Frontal cortex (tissue), 4 donors: ENCODE measurements around the gene INF2. TPM values are rescaled to one million over a fixed set of nuclear protein-coding genes. Genes with fewer than 3 reads are reported as not detected.
"Not testable (repeated sequence)": the region's sequence is repeated elsewhere in the genome, so short reads cannot be mapped to it uniquely, and the experiment has no call there.

Source experiments
- DNase-seq, 2 donors: peaks; one replicate each; pipeline ENCODE4 v3.0.0; 2012; ENCODE audit warnings: low spot score in 2 of 2
- FAIRE-seq: peaks from 2 replicates; lab custom pipeline; 2012; peaks lifted over from hg19 to GRCh38; lab: Jason Lieb, UNC
- total RNA-seq: library from RNA; depleted of rRNA; stranded (reverse); fragments of >200 nt; gene quantifications from one replicate; pipeline ENCODE4 v1.2.3, GENCODE V29; 2014
- donor health status: control.
- donor health status: control.
- donor health status: control.

INF2 gene
- total RNA-seq, 1 donor from 2014 or later, result 5.3 TPM

DNA sequence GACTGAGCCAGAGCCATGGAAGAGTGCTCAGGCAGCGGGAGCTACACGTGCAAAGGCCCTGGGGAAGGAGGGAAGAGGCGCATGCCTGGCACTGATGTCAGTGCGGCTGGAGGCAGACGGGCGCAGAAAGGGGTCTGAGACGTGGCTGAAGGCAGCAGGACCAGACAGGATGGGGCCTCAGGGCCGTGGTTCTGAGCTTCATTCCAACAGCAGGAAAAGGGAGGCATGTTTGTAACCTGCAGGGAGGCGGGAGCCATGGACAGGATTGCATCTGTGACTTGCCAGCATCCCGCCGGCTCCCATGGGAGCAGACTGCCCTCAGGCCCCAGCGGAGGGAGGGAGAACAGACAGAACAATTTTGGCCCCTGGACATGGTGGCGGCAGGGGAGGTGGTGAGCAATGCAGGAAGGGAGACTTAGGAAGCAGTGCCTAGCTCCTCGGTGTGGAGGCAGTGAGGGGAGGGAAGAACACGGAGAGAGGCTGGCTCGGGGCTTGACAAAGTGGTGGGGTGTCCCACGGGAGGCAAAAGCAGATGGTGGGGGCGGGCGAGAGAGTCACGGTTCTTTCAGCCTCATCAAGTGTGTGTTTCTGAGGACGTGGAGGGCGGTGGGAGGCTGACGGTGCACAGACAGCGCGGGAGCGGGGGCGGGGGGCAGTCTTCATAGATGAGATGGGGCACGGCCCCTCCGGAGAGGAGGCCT is 33.3 kb upstream of the INF2 start:
- no peak for DNase-seq
- FAIRE-seq, result no peak

- no peak for FAIRE-seq
These were observed 32.3 kb upstream of the INF2 start for GRCh38 chr14:104657101-104657524.

GRCh38 chr14:104657563-104658324 is 31.7 kb upstream of the INF2 start:
- DNase-seq, result no peak
- no peak for FAIRE-seq

More at GRCh38 chr14:104657101-104657524, 32.3 kb upstream of the INF2 start:
- peak; percentile 54 to 55 for DNase-seq

- FAIRE-seq (no peak), DNase-seq (no peak)
These were observed 31.1 kb upstream of the INF2 start for GRCh38 chr14:104658325-104658712.

- DNase-seq, result no peak
- FAIRE-seq, result no peak
These were observed 30.3 kb upstream of the INF2 start for GRCh38 chr14:104659146-104659545.

GRCh38 chr14:104659764-104660523 is 29.5 kb upstream of the INF2 start:
- FAIRE-seq, result no peak
- no peak for DNase-seq

- DNase-seq, result no peak
- FAIRE-seq, result no peak
These were observed 28.8 kb upstream of the INF2 start for GRCh38 chr14:104660597-104660996.

DNA sequence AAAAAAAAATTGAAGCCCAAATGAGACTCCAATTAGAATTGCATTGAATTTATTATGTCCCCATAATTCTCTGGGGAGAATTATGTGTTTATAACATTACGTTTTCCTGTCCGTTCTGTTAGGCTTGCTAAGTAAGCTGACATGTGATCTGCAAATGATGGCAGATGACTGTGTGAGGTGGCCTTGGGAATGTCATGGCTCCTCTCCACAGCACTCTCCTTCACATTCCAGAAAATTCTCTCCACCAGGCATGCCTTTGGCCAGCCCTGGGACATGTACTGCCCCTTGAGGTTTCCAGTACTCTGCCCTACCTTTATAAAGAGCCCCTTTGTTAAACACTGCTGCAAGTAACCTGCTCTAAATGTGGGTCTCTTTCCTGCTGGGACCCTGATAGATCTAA is 28.3 kb upstream of the INF2 start:
- no peak for FAIRE-seq
- DNase-seq, result no peak

DNA sequence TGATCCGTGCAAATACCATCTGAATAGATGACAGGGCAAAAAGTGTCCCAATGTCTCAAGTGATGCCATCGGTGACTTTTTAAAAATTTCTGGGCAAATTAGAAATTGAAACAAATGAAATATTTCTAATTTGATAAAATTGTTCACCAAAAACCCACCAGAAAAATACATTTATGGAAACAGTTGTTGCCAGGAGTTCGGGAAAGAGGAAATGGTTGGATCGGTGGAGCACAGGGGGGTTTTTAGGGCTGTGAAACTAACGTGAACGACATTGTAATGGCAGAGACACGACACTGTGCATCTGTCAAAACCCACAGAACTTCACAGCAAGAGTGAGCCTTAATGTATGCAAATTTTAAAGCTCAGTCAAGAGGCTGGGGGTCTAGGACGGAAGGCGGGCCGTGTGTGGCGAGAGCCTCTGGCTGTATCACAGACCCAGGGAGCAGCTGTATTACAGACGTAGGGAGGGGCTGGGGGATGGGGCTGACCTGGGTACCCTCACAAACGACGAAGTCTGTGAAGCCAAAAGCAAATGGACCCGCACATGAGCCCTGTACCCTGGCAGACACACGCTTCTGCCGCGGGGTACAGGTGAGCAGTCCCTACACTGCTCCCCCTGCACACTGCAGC is 27.8 kb upstream of the INF2 start:
- not testable (repeated sequence) for DNase-seq, FAIRE-seq

DNA sequence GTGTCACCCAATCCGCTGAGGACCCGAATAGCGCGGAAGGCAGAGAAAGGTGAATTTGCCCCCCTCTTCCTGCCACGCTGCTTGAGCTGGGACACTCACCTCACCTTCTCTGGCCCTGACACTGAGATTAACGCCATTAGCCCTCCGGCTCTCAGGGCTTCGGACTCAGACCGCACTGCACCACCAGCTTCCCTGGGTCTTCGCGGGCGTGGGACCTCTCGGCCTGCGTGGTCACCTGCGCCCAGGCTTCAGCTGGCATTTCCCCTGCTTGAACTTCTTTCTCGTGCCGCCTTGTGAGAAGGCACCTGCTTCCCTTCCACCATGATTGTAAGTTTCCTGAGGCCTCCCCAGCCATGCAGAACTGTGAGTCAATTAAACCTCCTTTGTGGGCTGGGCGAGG is 26.9 kb upstream of the INF2 start:
- DNase-seq, FAIRE-seq: not testable (repeated sequence)

DNA sequence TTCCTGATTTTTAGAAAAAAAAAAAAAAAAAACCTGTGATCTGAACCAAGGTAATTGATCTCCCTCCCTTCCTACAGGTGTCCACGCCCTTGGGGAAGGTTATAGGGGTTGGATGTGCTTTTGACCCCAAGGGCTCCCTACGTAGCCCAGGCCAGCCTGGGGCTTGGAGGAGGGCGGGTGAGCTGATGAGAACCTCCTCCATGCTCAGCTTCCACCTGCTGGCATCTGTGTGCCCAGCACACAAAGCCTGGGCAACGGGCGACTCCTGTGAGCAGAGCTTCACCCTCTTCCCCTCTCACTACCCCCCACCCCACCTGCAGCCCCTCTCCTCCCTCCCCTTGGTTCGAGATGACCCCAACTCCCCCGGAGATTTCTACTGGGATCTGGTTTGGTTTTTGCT is 25.3 kb upstream of the INF2 start:
- FAIRE-seq (no peak), DNase-seq (no peak)

DNA sequence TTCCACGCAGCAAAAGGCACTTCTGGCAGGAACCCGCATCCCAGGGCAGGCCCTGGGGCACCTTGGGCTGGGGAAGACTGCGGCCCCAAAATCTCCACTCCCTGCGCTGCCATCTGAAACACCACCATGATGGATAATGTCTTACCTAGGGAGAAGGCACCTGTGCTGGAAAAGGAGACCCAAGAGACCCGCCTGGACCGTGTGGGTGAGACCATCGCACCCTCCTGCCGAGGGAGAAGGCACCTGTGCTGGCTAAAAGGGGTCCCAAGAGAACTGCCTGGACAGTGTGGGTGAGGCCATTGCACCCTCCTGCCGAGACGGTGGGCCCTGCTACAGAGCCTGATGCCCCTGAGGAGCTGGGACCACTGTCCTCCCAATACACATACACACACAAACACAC is 24.8 kb upstream of the INF2 start:
- FAIRE-seq (no peak), DNase-seq (no peak)

- FAIRE-seq, result no peak
- no peak for DNase-seq
These were observed 24.2 kb upstream of the INF2 start for GRCh38 chr14:104665114-104665656.

DNA sequence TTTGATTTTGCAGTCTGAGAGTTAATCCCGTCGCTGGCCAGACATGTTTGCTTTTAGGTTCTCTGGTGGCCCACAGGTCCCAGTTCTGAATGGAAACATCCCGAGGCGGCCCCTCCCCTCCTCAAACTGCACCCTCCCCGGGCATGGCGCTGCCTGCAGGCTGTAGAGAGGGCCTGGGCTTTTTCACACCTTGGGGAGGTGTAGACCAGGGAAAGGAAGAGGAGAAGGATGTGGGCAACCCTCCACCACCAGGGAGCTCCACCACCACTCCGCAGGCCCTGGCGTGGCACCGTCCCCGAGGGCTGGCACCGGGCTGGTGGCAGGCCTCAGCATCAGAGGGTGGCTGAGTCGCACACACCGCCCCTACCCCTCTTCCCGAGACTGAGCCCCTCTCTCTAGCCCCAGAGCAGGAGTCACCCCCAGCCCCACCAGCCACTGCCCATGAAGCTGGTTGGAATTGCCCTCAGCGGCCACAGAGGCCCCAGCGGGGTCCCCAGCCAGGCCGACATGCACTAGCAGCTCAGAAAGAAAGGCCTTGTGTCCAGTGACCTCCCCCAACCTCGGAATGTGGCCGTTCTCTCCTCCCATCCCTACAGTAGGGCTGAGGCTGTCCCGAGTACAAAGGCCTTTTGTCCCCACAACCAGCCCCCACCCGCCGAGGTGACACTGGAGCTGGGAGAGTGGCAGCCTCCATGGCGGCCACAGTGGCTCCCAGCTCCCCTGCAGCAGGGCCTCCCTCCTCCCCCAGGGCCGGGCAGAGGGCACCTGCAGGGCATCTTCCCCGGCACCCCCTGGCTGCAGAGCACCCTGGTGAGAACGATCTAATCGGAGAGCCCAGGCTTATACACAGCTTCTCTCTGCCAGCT is 23.5 kb upstream of the INF2 start:
- DNase-seq (peak in 1 of 2 donors; percentile 84), FAIRE-seq (no peak)

GRCh38 chr14:104666523-104666895 is 22.9 kb upstream of the INF2 start:
- not testable (repeated sequence) for DNase-seq, FAIRE-seq

- DNase-seq, result no peak
- no peak for FAIRE-seq
These were observed 22.4 kb upstream of the INF2 start for GRCh38 chr14:104666981-104667380.

DNA sequence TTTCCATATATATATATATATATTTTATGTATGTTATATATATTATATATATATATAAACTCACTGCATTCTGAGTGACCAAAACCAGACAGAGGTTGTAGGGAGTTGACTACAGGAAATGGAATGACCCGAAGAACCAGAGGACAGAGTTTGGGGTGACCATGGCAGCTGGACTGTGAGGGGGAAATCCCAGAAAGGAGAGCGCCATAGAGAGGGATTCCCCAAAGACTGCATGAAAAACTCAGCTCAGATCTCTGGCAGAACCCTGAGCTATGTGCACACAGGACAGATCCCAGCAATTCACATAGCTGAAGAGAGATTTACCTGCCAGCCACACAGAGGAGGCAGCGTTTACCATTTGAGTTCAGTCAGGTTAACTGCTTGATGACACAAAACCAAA is 19.7 kb upstream of the INF2 start:
- no peak for FAIRE-seq
- DNase-seq, result no peak

- FAIRE-seq, DNase-seq: not testable (repeated sequence)
These were observed 18.0 kb upstream of the INF2 start for GRCh38 chr14:104671330-104671977.
